SK-N-MC (cell line): ENCODE data around the gene STK16.
A peak's percentile ranks its signal among the peaks of the same experiment; 100 is the strongest.

Experiments
- EZH2 ChIP-seq: fragments of 200-600 bp; sonication (generic); IDR thresholded peaks from one replicate; pipeline ENCODE4 v1.6.1; 2017; ENCODE audit warnings: antibody characterized with exemption
- FOXP2 ChIP-seq: optimal IDR thresholded peaks from 2 replicates; pipeline ENCODE3; 2011; ENCODE audit warnings: mild to moderate bottlenecking, moderate library complexity; ENCODE audit not compliant: insufficient read depth; ENCODE audit errors: extremely low read length, control extremely low read depth
- POLR2AphosphoS5 ChIP-seq: IDR thresholded peaks from 2 replicates; pipeline ENCODE4 v1.6.1; 2012; ENCODE audit warnings: mild to moderate bottlenecking, low read depth, low read length, borderline replicate concordance

GRCh38 chr2:219213486-219214071 lies 31.7 kb upstream of the STK16 start:
- TF ChIP-seq POLR2AphosphoS5 (peak; percentile 37; the same call in 1 of the 2 replicates), EZH2 (no peak), FOXP2 (no peak)
